Lower leg skin (tissue), 3 donors: ENCODE measurements around the gene TDRD3.

Experiments used
- POLR2A ChIP-seq, 2 donors: fragments of 450-650 bp; IDR thresholded peaks; one replicate each; pipeline ENCODE4 v1.6.1; 2016 to 2017; ENCODE audit warnings: antibody characterized with exemption in 2 of 2, mild to moderate bottlenecking in 1 of 2, moderate library complexity in 1 of 2
- TF ChIP-seq, protein P1 (sequence below), 3 donors: fragments of 450-650 bp; IDR thresholded peaks; one replicate each; pipeline ENCODE4 v1.5.1; 2016; ENCODE audit warnings: antibody characterized with exemption in 3 of 3, mild to moderate bottlenecking in 3 of 3, moderate library complexity in 2 of 3

DNA sequence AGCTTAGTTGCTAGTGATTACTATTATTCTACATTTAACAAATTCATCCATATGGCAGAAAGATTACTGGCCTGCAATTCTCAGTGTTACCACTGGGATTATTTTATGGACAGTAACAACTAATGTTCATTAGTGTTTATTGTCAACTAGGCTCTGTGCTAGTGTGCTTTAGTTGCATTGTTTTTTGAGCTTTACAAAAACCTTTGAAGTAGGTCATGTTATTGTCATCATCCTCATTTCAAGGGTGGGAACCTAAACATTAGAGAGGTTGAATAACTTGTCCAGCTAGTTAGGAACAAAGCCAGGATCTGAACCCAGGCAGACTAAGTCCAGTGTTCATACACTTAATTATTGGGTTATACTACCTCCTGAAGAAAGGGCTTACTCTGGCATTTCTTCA is 27.8 kb upstream of the TDRD3 start:
- TF ChIP-seq, protein P1, sequence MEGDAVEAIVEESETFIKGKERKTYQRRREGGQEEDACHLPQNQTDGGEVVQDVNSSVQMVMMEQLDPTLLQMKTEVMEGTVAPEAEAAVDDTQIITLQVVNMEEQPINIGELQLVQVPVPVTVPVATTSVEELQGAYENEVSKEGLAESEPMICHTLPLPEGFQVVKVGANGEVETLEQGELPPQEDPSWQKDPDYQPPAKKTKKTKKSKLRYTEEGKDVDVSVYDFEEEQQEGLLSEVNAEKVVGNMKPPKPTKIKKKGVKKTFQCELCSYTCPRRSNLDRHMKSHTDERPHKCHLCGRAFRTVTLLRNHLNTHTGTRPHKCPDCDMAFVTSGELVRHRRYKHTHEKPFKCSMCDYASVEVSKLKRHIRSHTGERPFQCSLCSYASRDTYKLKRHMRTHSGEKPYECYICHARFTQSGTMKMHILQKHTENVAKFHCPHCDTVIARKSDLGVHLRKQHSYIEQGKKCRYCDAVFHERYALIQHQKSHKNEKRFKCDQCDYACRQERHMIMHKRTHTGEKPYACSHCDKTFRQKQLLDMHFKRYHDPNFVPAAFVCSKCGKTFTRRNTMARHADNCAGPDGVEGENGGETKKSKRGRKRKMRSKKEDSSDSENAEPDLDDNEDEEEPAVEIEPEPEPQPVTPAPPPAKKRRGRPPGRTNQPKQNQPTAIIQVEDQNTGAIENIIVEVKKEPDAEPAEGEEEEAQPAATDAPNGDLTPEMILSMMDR (IDR thresholded peaks at IDR 0.05) = no peak
- TF ChIP-seq POLR2A (IDR thresholded peaks at IDR 0.05) = no peak
